PC-3 (cell line): ENCODE measurements around the gene OR14J1. TPM values are rescaled to one million over a fixed set of nuclear protein-coding genes. Genes with fewer than 3 reads are reported as not detected.

ENCODE experiments used
- ATAC-seq: fragments of 200-7000 bp; cut with Tn5 transposase; 2 replicates; pipeline ENCODE4 v1.9.1; 2020; ENCODE audit warnings: mild to moderate bottlenecking, moderate library complexity
- BruUV-seq: library from RNA; stranded (reverse); fragments of 400-500 nt; replicated peaks from 2 replicates; lab custom pipeline; 2021; lab: Mats Ljungman, UMichigan
- CTCF ChIA-PET: fragments of 300-600 bp; sonication (Branson Sonifier 250); formaldehyde crosslinking; loops from one replicate; lab custom pipeline; 2022; ENCODE audit warnings: antibody characterized with exemption; lab: Charles Lee
- POLR2A ChIA-PET: fragments of 300-600 bp; sonication (Branson Sonifier 250); formaldehyde crosslinking; loops from one replicate; lab custom pipeline; 2022; ENCODE audit warnings: antibody characterized with exemption; ENCODE audit not compliant: unreplicated experiment; lab: Charles Lee
- DNase-seq: peaks from one replicate; pipeline ENCODE4 v3.0.0-alpha.2; 2015
- H2AFZ ChIP-seq: fragments of 300-600 bp; sonication (generic); 2 replicates; pipeline ENCODE4 v1.6.0; 2016; ENCODE audit warnings: antibody characterized with exemption, low read length
- H3F3A ChIP-seq: fragments of 300-600 bp; sonication (generic); one replicate; pipeline ENCODE4 v1.6.0; 2017; ENCODE audit warnings: antibody characterized with exemption, low read length, control low read depth, mild to moderate bottlenecking; ENCODE audit not compliant: unreplicated experiment
- H3K27ac ChIP-seq: fragments of 300-600 bp; sonication (generic); 2 replicates; pipeline ENCODE4 v1.5.1; 2016; ENCODE audit warnings: mild to moderate bottlenecking, low read length
- H3K27me3 ChIP-seq: fragments of 300-600 bp; sonication (generic); 2 replicates; pipeline ENCODE4 v1.6.1; 2016; ENCODE audit warnings: low read length, mixed read lengths
- H3K36me3 ChIP-seq: fragments of 300-600 bp; sonication (generic); 2 replicates; pipeline ENCODE4 v1.6.1; 2016; ENCODE audit warnings: low read depth, mixed run types, low read length, mixed read lengths
- H3K4me1 ChIP-seq: fragments of 300-600 bp; sonication (generic); 2 replicates; pipeline ENCODE4 v1.5.1; 2016; ENCODE audit warnings: low read length; ENCODE audit not compliant: insufficient read depth
- H3K4me2 ChIP-seq: fragments of 300-600 bp; sonication (generic); 2 replicates; pipeline ENCODE4 v1.6.0; 2016; ENCODE audit warnings: low read length
- H3K4me3 ChIP-seq: fragments of 300-600 bp; sonication (generic); 2 replicates; pipeline ENCODE4 v1.5.1; 2016; ENCODE audit warnings: mild to moderate bottlenecking, low read length, mixed read lengths
- H3K79me2 ChIP-seq: fragments of 300-600 bp; sonication (generic); 2 replicates; pipeline ENCODE4 v1.6.1; 2017; ENCODE audit warnings: low read length, mixed read lengths
- H3K9ac ChIP-seq: fragments of 300-600 bp; sonication (generic); 2 replicates; pipeline ENCODE4 v1.6.0; 2016; ENCODE audit warnings: mild to moderate bottlenecking, low read length
- H3K9me2 ChIP-seq: fragments of 300-600 bp; sonication (generic); replicated peaks from 2 replicates; pipeline ENCODE4 v1.6.1; 2016; ENCODE audit warnings: mixed run types, low read length, mixed read lengths
- H3K9me3 ChIP-seq: fragments of 300-600 bp; sonication (generic); 2 replicates; pipeline ENCODE4 v1.6.1; 2016; ENCODE audit warnings: low read length, mixed read lengths
- H4K20me1 ChIP-seq: fragments of 300-600 bp; sonication (generic); 2 replicates; pipeline ENCODE4 v1.6.1; 2016; ENCODE audit warnings: low read length, mixed read lengths
- EZH2 ChIP-seq: fragments of 300-600 bp; sonication (generic); IDR thresholded peaks from one replicate; pipeline ENCODE4 v1.6.1; 2017; ENCODE audit warnings: antibody characterized with exemption, mild to moderate bottlenecking, low read length; ENCODE audit not compliant: unreplicated experiment
- EZH2phosphoT487 ChIP-seq: fragments of 300-600 bp; sonication (generic); IDR thresholded peaks from 2 replicates; pipeline ENCODE4 v1.6.1; 2018; ENCODE audit warnings: mild to moderate bottlenecking, antibody characterized with exemption, low read length, borderline replicate concordance
- intact Hi-C: fragments of 100-400 bp; cut with micrococcal nuclease; formaldehyde crosslinking; loops from 2 replicates; pipeline ENCODE4 v1.9.0; 2023
- total RNA-seq: library from RNA; depleted of rRNA; stranded (reverse); fragments of >200 nt; gene quantifications from 2 replicates; pipeline ENCODE4 v1.2.3, GENCODE V29; 2014
- TF ChIP-seq, protein P1 (sequence below): fragments of 300-600 bp; sonication (generic); conservative IDR thresholded peaks from 2 replicates; pipeline ENCODE4 v1.5.1; 2017; ENCODE audit warnings: antibody characterized with exemption, low read depth, mild to moderate bottlenecking, low read length

The OR14J1 gene
- total RNA-seq, 1 experiment from 2014 or later = not detected

- Histone ChIP-seq H3K27me3 (peaks cover 11% of the 10 kb centered on the region; the same call in 1 of the 2 replicates), H3K9me2 (no peaks in the 10 kb centered on the region), H3K4me2 (no peak overlapping the region), H3K4me1 (peaks cover 17% of the 10 kb centered on the region), H4K20me1 (no peaks in the 10 kb centered on the region), H3K4me3 (no peak overlapping the region), H3K9ac (no peak overlapping the region), H3K36me3 (no peaks in the 10 kb centered on the region), H3F3A (no peaks in the 10 kb centered on the region), H3K79me2 (no peaks in the 10 kb centered on the region), H3K27ac (peak overlapping the region; percentile 37), H2AFZ (no peak overlapping the region), H3K9me3 (no peaks in the 10 kb centered on the region)
- CTCF ChIA-PET = no interaction called here
- TF ChIP-seq EZH2 (no peak), EZH2phosphoT487 (no peak)
- TF ChIP-seq, protein P1, sequence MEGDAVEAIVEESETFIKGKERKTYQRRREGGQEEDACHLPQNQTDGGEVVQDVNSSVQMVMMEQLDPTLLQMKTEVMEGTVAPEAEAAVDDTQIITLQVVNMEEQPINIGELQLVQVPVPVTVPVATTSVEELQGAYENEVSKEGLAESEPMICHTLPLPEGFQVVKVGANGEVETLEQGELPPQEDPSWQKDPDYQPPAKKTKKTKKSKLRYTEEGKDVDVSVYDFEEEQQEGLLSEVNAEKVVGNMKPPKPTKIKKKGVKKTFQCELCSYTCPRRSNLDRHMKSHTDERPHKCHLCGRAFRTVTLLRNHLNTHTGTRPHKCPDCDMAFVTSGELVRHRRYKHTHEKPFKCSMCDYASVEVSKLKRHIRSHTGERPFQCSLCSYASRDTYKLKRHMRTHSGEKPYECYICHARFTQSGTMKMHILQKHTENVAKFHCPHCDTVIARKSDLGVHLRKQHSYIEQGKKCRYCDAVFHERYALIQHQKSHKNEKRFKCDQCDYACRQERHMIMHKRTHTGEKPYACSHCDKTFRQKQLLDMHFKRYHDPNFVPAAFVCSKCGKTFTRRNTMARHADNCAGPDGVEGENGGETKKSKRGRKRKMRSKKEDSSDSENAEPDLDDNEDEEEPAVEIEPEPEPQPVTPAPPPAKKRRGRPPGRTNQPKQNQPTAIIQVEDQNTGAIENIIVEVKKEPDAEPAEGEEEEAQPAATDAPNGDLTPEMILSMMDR = no peak; the same call in 1 of the 2 replicates
- no TSS peak for BruUV-seq
- POLR2A ChIA-PET = no interaction called here
- DNase-seq = no peak
- peak; percentile 72 for ATAC-seq
- intact Hi-C loops = no loop called here
Measured at GRCh38 chr6:29294499-29294914, 7.0 kb upstream of the OR14J1 start.

- Histone ChIP-seq H3K27me3 (peaks cover 5% of the 10 kb centered on the region; the same call in 1 of the 2 replicates), H3F3A (no peaks in the 10 kb centered on the region), H4K20me1 (no peaks in the 10 kb centered on the region), H3K4me2 (no peak overlapping the region; the same call in 1 of the 2 replicates), H3K27ac (peak overlapping the region; percentile 39; the same call in 1 of the 2 replicates), H3K9me3 (no peaks in the 10 kb centered on the region), H3K36me3 (no peaks in the 10 kb centered on the region), H3K4me3 (no peak overlapping the region), H2AFZ (0 out of 2 replicates have a peak overlapping the region, but pooled peaks have one; percentile 21), H3K9me2 (no peaks in the 10 kb centered on the region), H3K4me1 (peaks cover 17% of the 10 kb centered on the region), H3K79me2 (no peaks in the 10 kb centered on the region), H3K9ac (no peak overlapping the region)
- DNase-seq (no peak), ATAC-seq (peak; percentile 42)
- POLR2A ChIA-PET = no interaction called here
- TF ChIP-seq, protein P1 = no peak
- no peak for TF ChIP-seq EZH2phosphoT487
- no peak for TF ChIP-seq EZH2
- BruUV-seq = no TSS peak
- CTCF ChIA-PET = no interaction called here
- intact Hi-C loops = no loop called here
Measured at GRCh38 chr6:29295181-29295585, 6.3 kb upstream of the OR14J1 start.

DNA sequence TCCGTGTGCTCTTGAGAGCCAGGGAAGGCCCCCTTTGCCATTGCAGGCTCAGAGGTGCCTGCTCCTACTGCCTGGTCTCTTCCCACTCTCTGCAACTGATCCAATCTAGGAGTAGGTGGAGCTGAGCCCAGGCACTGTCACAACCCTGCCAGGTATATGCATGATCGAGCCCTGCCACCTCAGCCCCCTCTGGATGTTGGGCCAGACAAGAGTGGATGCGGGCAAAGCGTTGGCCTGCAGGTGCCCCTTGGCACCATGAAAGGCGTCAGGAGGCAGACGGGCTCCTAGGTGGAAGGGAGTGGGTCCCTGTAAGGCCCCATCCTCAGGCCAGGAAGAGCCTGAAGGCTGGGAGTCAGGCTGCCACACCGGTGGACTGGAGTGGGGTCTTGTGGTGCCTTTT lies 5.9 kb upstream of the OR14J1 start:
- CTCF ChIA-PET = no interaction called here
- no peak for ATAC-seq
- Histone ChIP-seq H3K36me3 (no peaks in the 10 kb centered on the region), H3K9ac (no peak overlapping the region), H2AFZ (0 out of 2 replicates have a peak overlapping the region, but pooled peaks have one; percentile 21), H3K27ac (no peak overlapping the region), H3K4me1 (peaks cover 17% of the 10 kb centered on the region), H3K9me3 (no peaks in the 10 kb centered on the region), H3K79me2 (no peaks in the 10 kb centered on the region), H3K27me3 (0 out of 2 replicates have a peak, but pooled peaks cover under 1% of the 10 kb centered on the region), H3K4me3 (no peak overlapping the region), H3K4me2 (no peak overlapping the region), H3F3A (no peaks in the 10 kb centered on the region), H4K20me1 (no peaks in the 10 kb centered on the region), H3K9me2 (no peaks in the 10 kb centered on the region)
- TF ChIP-seq EZH2phosphoT487 (no peak), EZH2 (no peak)
- intact Hi-C loops = no loop called here
- BruUV-seq = no TSS peak
- DNase-seq = no peak
- POLR2A ChIA-PET = no interaction called here
